GM12878 (cell line): ENCODE measurements around the gene ITGBL1. TPM values are rescaled to one million over a fixed set of nuclear protein-coding genes. Genes with fewer than 3 reads are reported as not detected.

Experiments used
- ATAC-seq: fragments of 200-7000 bp; cut with Tn5 transposase; 3 replicates; pipeline ENCODE4 v1.9.1; 2020; ENCODE audit warnings: mild to moderate bottlenecking, moderate library complexity
- BruUV-seq: library from RNA; stranded (reverse); fragments of 400-500 nt; replicated peaks from 2 replicates; lab custom pipeline; 2021; lab: Mats Ljungman, UMichigan
- CTCF ChIA-PET: fragments of 300-600 bp; sonication (Branson Sonifier 250); formaldehyde crosslinking; extraction: SDS; loops from one replicate; lab custom pipeline; 2021; ENCODE audit warnings: inconsistent platforms; lab: Yijun Ruan, JAX
- POLR2A ChIA-PET: fragments of 350-600 bp; formaldehyde crosslinking; extraction: SDS; loops from one replicate; lab custom pipeline; 2021; ENCODE audit warnings: inconsistent platforms; lab: Charles Lee
- RAD21 ChIA-PET: fragments of 300-600 bp; sonication (Branson Sonifier 250); formaldehyde crosslinking; loops from one replicate; lab custom pipeline; 2023; ENCODE audit warnings: antibody characterized with exemption; ENCODE audit not compliant: unreplicated experiment; lab: Charles Lee
- SMC1A ChIA-PET: fragments of 300-600 bp; sonication (Branson Sonifier 250); formaldehyde crosslinking; loops from one replicate; lab custom pipeline; 2023; ENCODE audit not compliant: unreplicated experiment, uncharacterized antibody; lab: Charles Lee
- DNase-seq: peaks from one replicate; pipeline ENCODE4 v3.0.0-alpha.2; 2011; ENCODE audit warnings: low read depth, low spot score
- FAIRE-seq: peaks from 3 replicates; lab custom pipeline; 2011; peaks lifted over from hg19 to GRCh38; lab: Jason Lieb, UNC
- H2AFZ ChIP-seq: 2 replicates; pipeline ENCODE4 v1.6.0; 2011; ENCODE audit warnings: low read depth, low read length, control low read depth; ENCODE audit not compliant: control insufficient read depth
- H3K27ac ChIP-seq: 2 replicates; pipeline ENCODE4 v1.5.1; 2011; ENCODE audit warnings: control low read depth; ENCODE audit not compliant: control insufficient read depth, insufficient read depth
- H3K27me3 ChIP-seq, 2 experiments: replicated peaks in 1 of 2; 2 replicates each; pipeline versions ENCODE4 v1.6.0 to v1.6.1; 2011; ENCODE audit warnings: low read length in 1 of 2; ENCODE audit not compliant: control insufficient read depth in 2 of 2, insufficient read depth in 2 of 2
- H3K36me3 ChIP-seq, 2 experiments: 2 replicates each; pipeline ENCODE4 v1.5.1; 2011; ENCODE audit warnings: low read length in 1 of 2; ENCODE audit not compliant: control insufficient read depth in 2 of 2, insufficient read depth in 2 of 2
- H3K4me1 ChIP-seq: 2 replicates; pipeline ENCODE4 v1.6.1; 2011; ENCODE audit warnings: mild to moderate bottlenecking, low read length, moderate library complexity, mixed read lengths; ENCODE audit not compliant: control insufficient read depth, insufficient read depth
- H3K4me2 ChIP-seq: 2 replicates; pipeline ENCODE4 v1.6.0; 2011; ENCODE audit warnings: control low read depth; ENCODE audit not compliant: control insufficient read depth, insufficient read depth
- H3K4me3 ChIP-seq: fragments of 200-600 bp; sonication (generic); 2 replicates; pipeline ENCODE4 v1.5.1; 2016
- H3K79me2 ChIP-seq: 2 replicates; pipeline ENCODE4 v1.6.0; 2011; ENCODE audit warnings: low read length; ENCODE audit not compliant: control insufficient read depth, insufficient read depth
- H3K9ac ChIP-seq: 2 replicates; pipeline ENCODE4 v1.8.0; 2011; ENCODE audit warnings: low read length, control low read depth, mixed read lengths; ENCODE audit not compliant: control insufficient read depth, insufficient read depth
- H3K9me3 ChIP-seq: replicated peaks from 3 replicates; pipeline ENCODE4 v1.5.1; 2011; ENCODE audit warnings: mild to moderate bottlenecking, low read length; ENCODE audit not compliant: control insufficient read depth, insufficient read depth
- H4K20me1 ChIP-seq: 2 replicates; pipeline ENCODE4 v1.6.0; 2011; ENCODE audit not compliant: control insufficient read depth, insufficient read depth
- BACH1 ChIP-seq: fragments of 450-650 bp; IDR thresholded peaks from 2 replicates; pipeline ENCODE4 v1.6.1; 2017; ENCODE audit warnings: mild to moderate bottlenecking, borderline replicate concordance
- CBFB ChIP-seq: IDR thresholded peaks from 2 replicates; pipeline ENCODE4 v1.6.1; 2016; ENCODE audit warnings: antibody characterized with exemption, low read depth
- CBX3 ChIP-seq: fragments of 200-600 bp; sonication (generic); IDR thresholded peaks from 2 replicates; pipeline ENCODE4 v1.6.1; 2016; ENCODE audit warnings: low read depth, borderline replicate concordance
- E2F8 ChIP-seq: fragments of 450-650 bp; IDR thresholded peaks from 2 replicates; pipeline ENCODE4 v1.6.1; 2018; ENCODE audit warnings: mild to moderate bottlenecking, low read depth, moderate library complexity; ENCODE audit not compliant: partially characterized antibody
- HCFC1 ChIP-seq: fragments of 150-350 bp; IDR thresholded peaks from 2 replicates; pipeline ENCODE4 v1.6.1; 2014; ENCODE audit warnings: low read length
- JUND ChIP-seq: IDR thresholded peaks from 2 replicates; pipeline ENCODE4 v1.6.1; 2012; ENCODE audit warnings: low read depth, mild to moderate bottlenecking, low read length, improper control_type of control experiment, moderate library complexity
- SMAD5 ChIP-seq: IDR thresholded peaks from 2 replicates; pipeline ENCODE4 v1.6.1; 2016; ENCODE audit warnings: antibody characterized with exemption, low read depth
- TARDBP ChIP-seq: IDR thresholded peaks from 2 replicates; pipeline ENCODE4 v1.6.1; 2016; ENCODE audit warnings: borderline replicate concordance
- ZBTB4 ChIP-seq: fragments of 450-650 bp; formaldehyde crosslinking; IDR thresholded peaks from 2 replicates; pipeline ENCODE4 v1.4.0; 2022; ENCODE audit warnings: mild to moderate bottlenecking, moderate library complexity
- ZBTB40 ChIP-seq: fragments of 450-650 bp; IDR thresholded peaks from 2 replicates; pipeline ENCODE4 v1.6.1; 2016; ENCODE audit warnings: mild to moderate bottlenecking, moderate library complexity, borderline replicate concordance
- WGBS: methylation state at CpG from one replicate; pipeline ENCODE4 v1.1.6; 2016; ENCODE audit warnings: low lambda C conversion rate; ENCODE audit not compliant: insufficient replicate concordance, insufficient coverage; ENCODE audit errors: missing lambda C conversion rate; 5-methylcytosine and 5-hydroxymethylcytosine counted together
- in situ Hi-C: fragments of 300-500 bp; cut with MboI; formaldehyde crosslinking; loops from 9 replicates; pipeline ENCODE4 v1.14.3; 2018; ENCODE audit warnings: mixed read lengths
- intact Hi-C: fragments of 100-400 bp; cut with micrococcal nuclease; formaldehyde crosslinking; loops from one replicate; pipeline ENCODE4 v1.14.2; 2022; ENCODE audit not compliant: unreplicated experiment
- polyA plus RNA-seq, 11 experiments: library from polyadenylated mRNA; depleted of rRNA in 4 of 11; unstranded in 6 of 11; stranded (reverse) in 5 of 11; fragments of >200 nt; fragmentation: Nextera tagmentation in 4 of 11; fragmentation: Illumina TruSeq in 1 of 11; extraction: Ambion mirVana in 4 of 11; extraction: Trizol in 1 of 11; gene quantifications; 1 replicate in 1 of 11; 2 replicates in 10 of 11; pipeline versions ENCODE4 v1.2.1 to v1.2.3, GENCODE V29; 2011 to 2016; ENCODE audit warnings: inconsistent platforms in 2 of 11, missing spikeins in 2 of 11, low read depth in 1 of 11
- total RNA-seq, 4 experiments: library from RNA; depleted of rRNA in 3 of 4; stranded (reverse); fragments of >200 nt in 3 of 4; fragmentation: Illumina TruSeq in 1 of 4; extraction: Trizol in 1 of 4; gene quantifications; 2 replicates each; pipeline versions ENCODE4 v1.2.1 to v1.2.3, GENCODE V29; 2013 to 2021

Gene ITGBL1
- total and polyA plus RNA-seq, 10 of the 15 experiments (the other 5 are each of a cell fraction or from before 2014, with no cell fraction given): 0.17 to 2.8 (median 0.28) TPM; not detected in 3

GRCh38 chr13:101626925-101627555, 174.6 kb downstream of the ITGBL1 start:
- in situ Hi-C loops: no loop called here
- Histone ChIP-seq H3K79me2 (no peaks in the 10 kb centered on the region), H3K4me1 (peaks cover 31% of the 10 kb centered on the region), H3K27me3 (no peaks in the 10 kb centered on the region), H3K4me2 (peak overlapping the region; percentile 76), H2AFZ (peak overlapping the region; percentile 24), H3K27ac (peak overlapping the region; percentile 7; the same call in 1 of the 2 replicates), H4K20me1 (no peaks in the 10 kb centered on the region), H3K4me3 (peak overlapping the region; percentile 57; the same call in 1 of the 2 replicates), H3K36me3 (no peaks in the 10 kb centered on the region), H3K9ac (no peak overlapping the region), H3K9me3 (no peaks in the 10 kb centered on the region)
- no TSS peak for BruUV-seq
- ATAC-seq (peak; percentile 91), DNase-seq (peak; percentile 57), FAIRE-seq (peak; percentile 79)
- intact Hi-C loops: loop anchor here (2.0 to 5.0 kb wide), 2 partner anchors 80 to 120 kb away; no protein-coding TSS in a partner anchor
- POLR2A ChIA-PET: interaction anchor here (1.0 to 1.4 kb wide), 2 partner anchors 30 to 96 kb away, joined by 3 to 4 read pairs; no protein-coding TSS in a partner anchor
- SMC1A ChIA-PET: interaction anchor here (0.6 to 2.0 kb wide), 10 partner anchors 21 to 130 kb away, joined by 3 to 6 read pairs (median 3); no protein-coding TSS in a partner anchor
- WGBS: 24% methylated on average over 4 of the region's 4 CpGs
- RAD21 ChIA-PET: interaction anchor here (1.5 to 1.6 kb wide), 2 partner anchors 30 to 98 kb away, joined by 4 read pairs; no protein-coding TSS in a partner anchor
- CTCF ChIA-PET: interaction anchor here (0.6 kb wide), 1 partner anchor 41 kb away, joined by 3 read pairs; no protein-coding TSS in a partner anchor
- no peak for TF ChIP-seq BACH1
- peak; percentile 80 for TF ChIP-seq CBFB
- TF ChIP-seq TARDBP: no peak
- TF ChIP-seq SMAD5: no peak
- TF ChIP-seq HCFC1: no peak
- no peak for TF ChIP-seq CBX3
- peak; percentile 63; the same call in 1 of the 2 replicates for TF ChIP-seq ZBTB40
- TF ChIP-seq JUND: peak; percentile 62
- TF ChIP-seq E2F8: no peak
- TF ChIP-seq ZBTB4 (CRISPR knock-in tag): no peak
